ENCODE measurements around the gene PGC. TPM values are rescaled to one million over a fixed set of nuclear protein-coding genes. Genes with fewer than 3 reads are reported as not detected.

PGC gene
- total and polyA plus RNA-seq, 2 of the 8 experiments (the other 6 are each of a cell fraction or from before 2014, with no cell fraction given): 0.09 TPM; not detected in 1

DNA sequence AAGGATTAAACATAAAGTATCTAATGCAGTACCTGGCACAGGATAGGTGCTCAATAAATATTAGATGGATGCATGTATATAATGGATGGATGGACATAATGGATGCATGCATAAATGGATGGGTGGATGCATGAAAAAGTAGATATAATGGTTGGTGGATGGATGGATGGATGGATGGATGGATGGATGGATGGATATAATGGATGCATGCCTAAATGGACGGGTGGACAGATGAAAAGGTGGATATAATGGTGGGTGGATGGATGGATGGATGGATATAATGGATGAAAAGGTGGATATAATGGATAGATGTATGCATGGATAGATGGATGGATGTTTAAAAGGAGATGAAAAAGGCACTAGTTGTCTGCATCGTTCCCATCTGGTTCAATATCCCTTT is 37.8 kb downstream of the PGC start:
- Histone ChIP-seq H3K27ac (ENCODE audit: low read depth, low read length) (no peak overlapping the region), H3K23me2 (ENCODE audit: low read depth, low read length) (peaks cover 4% of the 10 kb centered on the region; the same call in 1 of the 2 replicates), H2BK20ac (ENCODE audit: low read length) (no peak overlapping the region), H2BK15ac (ENCODE audit: low read length) (no peak overlapping the region), H3K56ac (replicated peaks; ENCODE audit: insufficient read length, low read depth, low read length) (no peak overlapping the region), H4K5ac (ENCODE audit: insufficient read length, low read depth, low read length) (no peak overlapping the region), H2AFZ (ENCODE audit: low read length) (no peak overlapping the region), H2BK5ac (ENCODE audit: low read depth, low read length) (no peak overlapping the region), H3K79me1 (ENCODE audit: low read depth, low read length) (0 out of 2 replicates have a peak, but pooled peaks cover 2% of the 10 kb centered on the region), H3K9ac (replicated peaks in 1 of 4; ENCODE audit: extremely low read depth in 1 of 4, low read depth in 3 of 4, low read length in 3 of 4) (no peak overlapping the region), H3K4me3 (ENCODE audit: extremely low read depth in 1 of 4, insufficient read depth in 2 of 4, low read depth in 3 of 4, low read length in 4 of 4) (no peak overlapping the region), H3K9me3 (ENCODE audit: insufficient read depth in 2 of 2, low read depth in 1 of 2, low read length in 1 of 2) (no peaks in the 10 kb centered on the region), H3K14ac (ENCODE audit: insufficient read length) (no peak overlapping the region), H4K91ac (replicated peaks; ENCODE audit: insufficient read length, low read length) (no peak overlapping the region), H3K4ac (replicated peaks; ENCODE audit: insufficient read length, low read depth, low read length) (no peak overlapping the region), H2BK120ac (replicated peaks; ENCODE audit: low read depth, low read length) (no peak overlapping the region), H3K79me2 (ENCODE audit: control insufficient read depth in 1 of 2, insufficient read depth in 2 of 2, low read length in 2 of 2) (no peaks in the 10 kb centered on the region), H3K4me1 (replicated peaks in 1 of 4; ENCODE audit: control insufficient read depth in 3 of 4, insufficient read depth in 4 of 4, low read length in 3 of 4) (peaks cover 0 to 11% (median 3%) of the 10 kb centered on the region in 4 experiments; a peak in 4 of 7 replicates), H3K18ac (ENCODE audit: extremely low read depth, low read length) (no peak overlapping the region), H4K20me1 (replicated peaks in 1 of 2; ENCODE audit: control insufficient read depth in 1 of 2, insufficient read depth in 2 of 2, low read length in 2 of 2) (peaks cover 0 to 4% of the 10 kb centered on the region in 2 experiments), H2BK12ac (ENCODE audit: low read depth, low read length) (no peak overlapping the region), H3K36me3 (ENCODE audit: control insufficient read depth in 2 of 4, insufficient read depth in 4 of 4, low read length in 3 of 4) (no peaks in the 10 kb centered on the region), H3K4me2 (ENCODE audit: insufficient read depth in 1 of 2, low read depth in 2 of 2, low read length in 2 of 2) (no peak overlapping the region), H4K8ac (ENCODE audit: extremely low read depth, insufficient read depth, low read length) (no peak overlapping the region), H3K27me3 (replicated peaks in 1 of 4; ENCODE audit: control insufficient read depth in 3 of 4, extremely low read depth in 1 of 4, insufficient read depth in 3 of 4, low read length in 3 of 4) (no peaks in the 10 kb centered on the region), H2AK5ac (ENCODE audit: low read depth, low read length) (no peak overlapping the region), H3K23ac (ENCODE audit: insufficient read length) (no peak overlapping the region)
- TF ChIP-seq, protein P1, sequence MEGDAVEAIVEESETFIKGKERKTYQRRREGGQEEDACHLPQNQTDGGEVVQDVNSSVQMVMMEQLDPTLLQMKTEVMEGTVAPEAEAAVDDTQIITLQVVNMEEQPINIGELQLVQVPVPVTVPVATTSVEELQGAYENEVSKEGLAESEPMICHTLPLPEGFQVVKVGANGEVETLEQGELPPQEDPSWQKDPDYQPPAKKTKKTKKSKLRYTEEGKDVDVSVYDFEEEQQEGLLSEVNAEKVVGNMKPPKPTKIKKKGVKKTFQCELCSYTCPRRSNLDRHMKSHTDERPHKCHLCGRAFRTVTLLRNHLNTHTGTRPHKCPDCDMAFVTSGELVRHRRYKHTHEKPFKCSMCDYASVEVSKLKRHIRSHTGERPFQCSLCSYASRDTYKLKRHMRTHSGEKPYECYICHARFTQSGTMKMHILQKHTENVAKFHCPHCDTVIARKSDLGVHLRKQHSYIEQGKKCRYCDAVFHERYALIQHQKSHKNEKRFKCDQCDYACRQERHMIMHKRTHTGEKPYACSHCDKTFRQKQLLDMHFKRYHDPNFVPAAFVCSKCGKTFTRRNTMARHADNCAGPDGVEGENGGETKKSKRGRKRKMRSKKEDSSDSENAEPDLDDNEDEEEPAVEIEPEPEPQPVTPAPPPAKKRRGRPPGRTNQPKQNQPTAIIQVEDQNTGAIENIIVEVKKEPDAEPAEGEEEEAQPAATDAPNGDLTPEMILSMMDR (IDR thresholded peaks at IDR 0.05; ENCODE audit: control extremely low read depth in 1 of 3, insufficient read depth in 1 of 3, low read depth in 1 of 3, low read length in 3 of 3): no peak
- TF ChIP-seq SRF (IDR thresholded peaks at IDR 0.05; ENCODE audit: low read depth, low read length) (no peak), PHF8 (conservative IDR thresholded peaks at IDR 0.05; ENCODE audit: low read depth, low read length) (no peak), CREB1 (IDR thresholded peaks at IDR 0.05) (no peak), BACH1 (IDR thresholded peaks at IDR 0.05; ENCODE audit: low read length) (no peak), CHD1 (IDR thresholded peaks at IDR 0.05; ENCODE audit: low read depth, low read length) (no peak)
- TF ChIP-seq, protein P2, sequence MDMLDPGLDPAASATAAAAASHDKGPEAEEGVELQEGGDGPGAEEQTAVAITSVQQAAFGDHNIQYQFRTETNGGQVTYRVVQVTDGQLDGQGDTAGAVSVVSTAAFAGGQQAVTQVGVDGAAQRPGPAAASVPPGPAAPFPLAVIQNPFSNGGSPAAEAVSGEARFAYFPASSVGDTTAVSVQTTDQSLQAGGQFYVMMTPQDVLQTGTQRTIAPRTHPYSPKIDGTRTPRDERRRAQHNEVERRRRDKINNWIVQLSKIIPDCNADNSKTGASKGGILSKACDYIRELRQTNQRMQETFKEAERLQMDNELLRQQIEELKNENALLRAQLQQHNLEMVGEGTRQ (IDR thresholded peaks at IDR 0.05; ENCODE audit: low read length): no peak
- FAIRE-seq (no peak), DNase-seq (ENCODE audit: low read depth in 1 of 2, low spot score in 2 of 2) (no peak)
- WGBS, 2 experiments (ENCODE audit: extremely low coverage in 1 of 2, insufficient coverage in 1 of 2, insufficient read length in 1 of 2, insufficient replicate concordance in 2 of 2, low coverage in 1 of 2, low lambda C conversion rate in 2 of 2, missing lambda C conversion rate in 1 of 2): 82% methylated on average over 2 of the region's 2 CpGs; no CpG with 5 or more reads in 1 of the 2 experiments
- ChIA-PET CTCF (ENCODE audit: partially characterized antibody) (interaction anchor here (0.7 to 12.5 kb wide), 7 partner anchors 8 to 341 kb away, joined by 3 to 181 read pairs (median 3); partner anchors contain the start of gene TFEB), POLR2A (ENCODE audit: partially characterized antibody) (interaction anchor here (3.0 kb wide), 1 partner anchor 8 kb away, joined by 9 read pairs; no protein-coding TSS in a partner anchor)

All from H1 (cell line).